H1 (cell line): ENCODE measurements around the gene BCL2. TPM values are rescaled to one million over a fixed set of nuclear protein-coding genes. Genes with fewer than 3 reads are reported as not detected.

ENCODE experiments used
- CTCF ChIA-PET: fragments of 300-600 bp; sonication (Branson Sonifier 250); formaldehyde crosslinking; loops from one replicate; lab custom pipeline; 2021; ENCODE audit not compliant: partially characterized antibody; lab: Charles Lee
- POLR2A ChIA-PET: fragments of 300-600 bp; sonication (Branson Sonifier 250); formaldehyde crosslinking; loops from one replicate; lab custom pipeline; 2021; ENCODE audit warnings: inconsistent platforms; ENCODE audit not compliant: partially characterized antibody; lab: Charles Lee
- DNase-seq, 2 experiments: peaks; one replicate each; pipeline versions ENCODE4 v3.0.0 to v3.0.0-alpha.2; 2010 to 2022; ENCODE audit warnings: low spot score in 2 of 2, low read depth in 1 of 2, mixed read lengths in 1 of 2
- FAIRE-seq: peaks from 2 replicates; lab custom pipeline; 2011; peaks lifted over from hg19 to GRCh38; lab: Jason Lieb, UNC
- H2AFZ ChIP-seq: 2 replicates; pipeline ENCODE4 v1.8.1; 2012; ENCODE audit warnings: low read length, inconsistent platforms
- H2AK5ac ChIP-seq: 2 replicates; pipeline ENCODE4 v1.6.1; 2013; ENCODE audit warnings: low read depth, low read length
- H2BK120ac ChIP-seq: replicated peaks from 2 replicates; pipeline ENCODE3; 2013; ENCODE audit warnings: low read depth, low read length, inconsistent platforms
- H2BK12ac ChIP-seq: 2 replicates; pipeline ENCODE4 v1.6.1; 2013; ENCODE audit warnings: low read depth, low read length
- H2BK15ac ChIP-seq: 2 replicates; pipeline ENCODE4 v1.6.1; 2013; ENCODE audit warnings: low read length
- H2BK20ac ChIP-seq: 2 replicates; pipeline ENCODE4 v1.6.1; 2013; ENCODE audit warnings: low read length
- H2BK5ac ChIP-seq: 2 replicates; pipeline ENCODE4 v1.6.1; 2013; ENCODE audit warnings: low read depth, low read length
- H3K14ac ChIP-seq: 2 replicates; pipeline ENCODE4 v1.6.1; 2013; ENCODE audit warnings: inconsistent platforms; ENCODE audit not compliant: insufficient read length
- H3K18ac ChIP-seq: 2 replicates; pipeline ENCODE4 v1.6.1; 2013; ENCODE audit warnings: low read length; ENCODE audit errors: extremely low read depth
- H3K23ac ChIP-seq: 2 replicates; pipeline ENCODE4 v1.6.1; 2013; ENCODE audit warnings: inconsistent platforms; ENCODE audit not compliant: insufficient read length
- H3K23me2 ChIP-seq: 2 replicates; pipeline ENCODE4 v1.6.1; 2013; ENCODE audit warnings: low read depth, low read length
- H3K27ac ChIP-seq: 2 replicates; pipeline ENCODE4 v1.6.1; 2011; ENCODE audit warnings: low read depth, low read length, inconsistent platforms
- H3K27me3 ChIP-seq, 4 experiments: replicated peaks in 1 of 4; 1 replicate in 1 of 4; 2 replicates in 3 of 4; pipeline versions ENCODE4 v1.6.1 to v1.8.1; 2011 to 2013; ENCODE audit warnings: low read length in 3 of 4, mild to moderate bottlenecking in 3 of 4, inconsistent platforms in 2 of 4, mixed read lengths in 2 of 4, moderate library complexity in 1 of 4; ENCODE audit not compliant: control insufficient read depth in 3 of 4, insufficient read depth in 3 of 4; ENCODE audit errors: extremely low read depth in 1 of 4
- H3K36me3 ChIP-seq, 4 experiments: 2 replicates each; pipeline versions ENCODE4 v1.6.1 to v1.8.1; 2011 to 2013; ENCODE audit warnings: mild to moderate bottlenecking in 4 of 4, low read length in 3 of 4, moderate library complexity in 2 of 4, control low read depth in 1 of 4, inconsistent platforms in 1 of 4; ENCODE audit not compliant: insufficient read depth in 4 of 4, control insufficient read depth in 2 of 4
- H3K4ac ChIP-seq: replicated peaks from 2 replicates; pipeline ENCODE3; 2013; ENCODE audit warnings: low read length, low read depth, mixed read lengths, inconsistent platforms; ENCODE audit not compliant: insufficient read length
- H3K4me1 ChIP-seq, 4 experiments: replicated peaks in 1 of 4; 1 replicate in 1 of 4; 2 replicates in 3 of 4; pipeline versions ENCODE4 v1.6.1 to v1.8.1; 2011 to 2013; ENCODE audit warnings: low read length in 3 of 4, inconsistent platforms in 2 of 4, mixed read lengths in 1 of 4; ENCODE audit not compliant: insufficient read depth in 4 of 4, control insufficient read depth in 3 of 4
- H3K4me2 ChIP-seq, 2 experiments: 2 replicates each; pipeline versions ENCODE4 v1.6.1 to v1.8.1; 2011 to 2013; ENCODE audit warnings: low read depth in 2 of 2, low read length in 2 of 2, control low read depth in 1 of 2, inconsistent platforms in 1 of 2, mild to moderate bottlenecking in 1 of 2; ENCODE audit not compliant: insufficient read depth in 1 of 2
- H3K4me3 ChIP-seq, 4 experiments: fragments of 200-600, 300-600 bp in 1 of 4; sonication (generic), shearing (Covaris generic), sonication (Bioruptor Twin) in 1 of 4; 2 replicates each; pipeline versions ENCODE4 v1.5.1 to v1.8.1; 2011 to 2016; ENCODE audit warnings: low read length in 4 of 4, low read depth in 3 of 4, control low read depth in 2 of 4, inconsistent platforms in 2 of 4, mild to moderate bottlenecking in 2 of 4, mixed read lengths in 1 of 4, moderate library complexity in 1 of 4; ENCODE audit not compliant: insufficient read depth in 2 of 4; ENCODE audit errors: extremely low read depth in 1 of 4
- H3K56ac ChIP-seq: replicated peaks from 2 replicates; pipeline ENCODE3; 2013; ENCODE audit warnings: low read depth, mild to moderate bottlenecking, mixed read lengths, low read length, inconsistent platforms; ENCODE audit not compliant: insufficient read length
- H3K79me1 ChIP-seq: 2 replicates; pipeline ENCODE4 v1.6.1; 2013; ENCODE audit warnings: low read depth, low read length, control low read depth
- H3K79me2 ChIP-seq, 2 experiments: 2 replicates each; pipeline versions ENCODE4 v1.6.1 to v1.8.1; 2012 to 2013; ENCODE audit warnings: low read length in 2 of 2, mild to moderate bottlenecking in 2 of 2, inconsistent platforms in 1 of 2; ENCODE audit not compliant: insufficient read depth in 2 of 2, control insufficient read depth in 1 of 2
- H3K9ac ChIP-seq, 4 experiments: replicated peaks in 1 of 4; 1 replicate in 1 of 4; 2 replicates in 3 of 4; pipeline versions ENCODE4 v1.6.1 to v1.8.1; 2011 to 2013; ENCODE audit warnings: low read depth in 3 of 4, low read length in 3 of 4, control low read depth in 2 of 4, mild to moderate bottlenecking in 2 of 4, moderate library complexity in 2 of 4, inconsistent platforms in 1 of 4; ENCODE audit errors: extremely low read depth in 1 of 4
- H3K9me3 ChIP-seq, 2 experiments: 2 replicates each; pipeline versions ENCODE4 v1.6.1 to v1.8.1; 2012 to 2013; ENCODE audit warnings: mild to moderate bottlenecking in 2 of 2, moderate library complexity in 2 of 2, control low read depth in 1 of 2, inconsistent platforms in 1 of 2, low read depth in 1 of 2, low read length in 1 of 2, mixed read lengths in 1 of 2; ENCODE audit not compliant: insufficient read depth in 2 of 2
- H4K20me1 ChIP-seq, 2 experiments: replicated peaks in 1 of 2; 2 replicates each; pipeline versions ENCODE3 to v1.8.1; 2011 to 2013; ENCODE audit warnings: inconsistent platforms in 2 of 2, low read length in 2 of 2, mild to moderate bottlenecking in 1 of 2; ENCODE audit not compliant: insufficient read depth in 2 of 2, control insufficient read depth in 1 of 2
- H4K5ac ChIP-seq: 2 replicates; pipeline ENCODE4 v1.6.1; 2013; ENCODE audit warnings: low read length, low read depth, mixed read lengths, inconsistent platforms; ENCODE audit not compliant: insufficient read length
- H4K8ac ChIP-seq: 2 replicates; pipeline ENCODE4 v1.8.0; 2013; ENCODE audit warnings: mild to moderate bottlenecking, moderate library complexity, low read length, inconsistent platforms; ENCODE audit not compliant: insufficient read depth; ENCODE audit errors: extremely low read depth
- H4K91ac ChIP-seq: replicated peaks from 2 replicates; pipeline ENCODE3; 2013; ENCODE audit warnings: low read length, mixed read lengths, inconsistent platforms; ENCODE audit not compliant: insufficient read length
- ATF2 ChIP-seq: IDR thresholded peaks from 2 replicates; pipeline ENCODE4 v1.6.1; 2012; ENCODE audit warnings: low read length, inconsistent platforms
- CTBP2 ChIP-seq: IDR thresholded peaks from 2 replicates; pipeline ENCODE4 v1.7.0; 2011; ENCODE audit warnings: borderline replicate concordance, mild to moderate bottlenecking, moderate library complexity, mixed read lengths, low read length; ENCODE audit not compliant: insufficient read depth, insufficient read length
- EZH2 ChIP-seq: fragments of 200-600 bp; sonication (generic); IDR thresholded peaks from 2 replicates; pipeline ENCODE4 v1.7.1; 2012; ENCODE audit warnings: low read depth, mild to moderate bottlenecking, moderate library complexity, low read length, inconsistent platforms; ENCODE audit not compliant: severe bottlenecking
- HDAC2 ChIP-seq, 2 experiments: fragments of 300-600 bp in 1 of 2; sonication (generic) in 1 of 2; IDR thresholded peaks; 2 replicates each; pipeline ENCODE4 v1.6.1; 2011 to 2012; ENCODE audit warnings: low read depth in 2 of 2, low read length in 2 of 2, mild to moderate bottlenecking in 2 of 2, moderate library complexity in 2 of 2, borderline replicate concordance in 1 of 2, inconsistent platforms in 1 of 2
- JUN ChIP-seq: IDR thresholded peaks from 2 replicates; pipeline ENCODE4 v1.6.1; 2011; ENCODE audit warnings: low read depth, mild to moderate bottlenecking, improper control_type of control experiment, low read length
- ZNF274 ChIP-seq: IDR thresholded peaks from 2 replicates; pipeline ENCODE4 v1.7.0; 2012; ENCODE audit warnings: low read length, borderline replicate concordance; ENCODE audit errors: extremely low read depth
- WGBS, 2 experiments: shearing (Covaris generic) in 1 of 2; methylation state at CpG; one replicate each; pipeline versions ENCODE4 v1.1.6 to v1.1.7; 2013 to 2015; ENCODE audit warnings: low lambda C conversion rate in 2 of 2, mixed read lengths in 2 of 2, inconsistent platforms in 1 of 2, low coverage in 1 of 2, missing lambda C conversion rate in 1 of 2; ENCODE audit not compliant: insufficient replicate concordance in 2 of 2, insufficient coverage in 1 of 2, insufficient read length in 1 of 2; ENCODE audit errors: extremely low coverage in 1 of 2, missing lambda C conversion rate in 1 of 2; 5-methylcytosine and 5-hydroxymethylcytosine counted together
- polyA plus RNA-seq, 7 experiments: library from polyadenylated mRNA; depleted of rRNA in 3 of 7; stranded (reverse) in 5 of 7; unstranded in 2 of 7; fragments of >200 nt in 5 of 7; fragments of 200-250 nt in 2 of 7; gene quantifications; 1 replicate in 5 of 7; 2 replicates in 1 of 7; 4 replicates in 1 of 7; pipeline versions ENCODE4 v1.2.1 to v1.2.3, GENCODE V29; 2011 to 2013; ENCODE audit warnings: missing spikeins in 2 of 7, mixed read lengths in 2 of 7
- total RNA-seq: library from RNA; stranded (reverse); fragmentation: NEBNext Ultra II Directional; extraction: Animal tissue kit (Norgen Biotek cat#: 25700); gene quantifications from 2 replicates; pipeline ENCODE4 v1.2.1, GENCODE V29; 2021
- TF ChIP-seq, protein P1 (sequence below), 3 experiments: IDR thresholded peaks; 1 replicate in 2 of 3; 2 replicates in 1 of 3; pipeline versions ENCODE4 v1.5.1 to v1.6.1; 2011; ENCODE audit warnings: low read length in 3 of 3, mild to moderate bottlenecking in 3 of 3, inconsistent platforms in 2 of 3, low read depth in 1 of 3, moderate library complexity in 1 of 3; ENCODE audit not compliant: insufficient read depth in 1 of 3; ENCODE audit errors: control extremely low read depth in 1 of 3
- TF ChIP-seq, protein P2 (sequence below): IDR thresholded peaks from 2 replicates; pipeline ENCODE4 v1.6.1; 2011; ENCODE audit warnings: low read depth, mild to moderate bottlenecking, low read length; ENCODE audit not compliant: insufficient read depth

BCL2 gene
- total and polyA plus RNA-seq, 2 of the 8 experiments (the other 6 are each of a cell fraction or from before 2014, with no cell fraction given) = 0.59 to 4.5 TPM

GRCh38 chr18:63109802-63110201, 209.8 kb downstream of the BCL2 start:
- no peak overlapping the region for H2AK5ac ChIP-seq
- no peak overlapping the region for H4K91ac ChIP-seq
- CTCF ChIA-PET = interaction anchor here (1.6 to 1.7 kb wide), 2 partner anchors 84 to 87 kb away, joined by 5 read pairs; no protein-coding TSS in a partner anchor
- FAIRE-seq = no peak
- H3K23ac ChIP-seq = no peak overlapping the region
- no peak overlapping the region for H2BK20ac ChIP-seq
- no peaks in the 10 kb centered on the region for H3K27me3 ChIP-seq
- H2BK12ac ChIP-seq = no peak overlapping the region
- no peak overlapping the region for H2AFZ ChIP-seq
- H3K18ac ChIP-seq = no peak overlapping the region
- no peaks in the 10 kb centered on the region for H3K79me1 ChIP-seq
- H3K4me1 ChIP-seq = peaks cover 0 to 3% (median 0%) of the 10 kb centered on the region in 4 experiments; a peak in 1 of 7 replicates
- no peaks in the 10 kb centered on the region for H3K23me2 ChIP-seq
- H4K20me1 ChIP-seq = no peaks in the 10 kb centered on the region
- no peak overlapping the region for H2BK120ac ChIP-seq
- no peak overlapping the region for H2BK15ac ChIP-seq
- H3K9me3 ChIP-seq = no peaks in the 10 kb centered on the region
- H3K4me2 ChIP-seq = no peak overlapping the region
- H3K56ac ChIP-seq = no peak overlapping the region
- no peak overlapping the region for H4K5ac ChIP-seq
- H4K8ac ChIP-seq = no peak overlapping the region
- H3K36me3 ChIP-seq = no peaks in the 10 kb centered on the region
- H3K14ac ChIP-seq = no peak overlapping the region
- H3K4me3 ChIP-seq = no peak overlapping the region
- H3K9ac ChIP-seq = no peak overlapping the region
- no peak overlapping the region for H3K27ac ChIP-seq
- WGBS, 2 experiments = 85% methylated on average over 4 of the region's 4 CpGs; no CpG with 5 or more reads in 1 of the 2 experiments
- H2BK5ac ChIP-seq = no peak overlapping the region
- no peak overlapping the region for H3K4ac ChIP-seq
- H3K79me2 ChIP-seq = no peaks in the 10 kb centered on the region
- DNase-seq = no peak
- POLR2A ChIA-PET = no interaction called here
- TF ChIP-seq, protein P1, sequence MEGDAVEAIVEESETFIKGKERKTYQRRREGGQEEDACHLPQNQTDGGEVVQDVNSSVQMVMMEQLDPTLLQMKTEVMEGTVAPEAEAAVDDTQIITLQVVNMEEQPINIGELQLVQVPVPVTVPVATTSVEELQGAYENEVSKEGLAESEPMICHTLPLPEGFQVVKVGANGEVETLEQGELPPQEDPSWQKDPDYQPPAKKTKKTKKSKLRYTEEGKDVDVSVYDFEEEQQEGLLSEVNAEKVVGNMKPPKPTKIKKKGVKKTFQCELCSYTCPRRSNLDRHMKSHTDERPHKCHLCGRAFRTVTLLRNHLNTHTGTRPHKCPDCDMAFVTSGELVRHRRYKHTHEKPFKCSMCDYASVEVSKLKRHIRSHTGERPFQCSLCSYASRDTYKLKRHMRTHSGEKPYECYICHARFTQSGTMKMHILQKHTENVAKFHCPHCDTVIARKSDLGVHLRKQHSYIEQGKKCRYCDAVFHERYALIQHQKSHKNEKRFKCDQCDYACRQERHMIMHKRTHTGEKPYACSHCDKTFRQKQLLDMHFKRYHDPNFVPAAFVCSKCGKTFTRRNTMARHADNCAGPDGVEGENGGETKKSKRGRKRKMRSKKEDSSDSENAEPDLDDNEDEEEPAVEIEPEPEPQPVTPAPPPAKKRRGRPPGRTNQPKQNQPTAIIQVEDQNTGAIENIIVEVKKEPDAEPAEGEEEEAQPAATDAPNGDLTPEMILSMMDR (IDR thresholded peaks at IDR 0.05; ENCODE audit: control extremely low read depth in 1 of 3, insufficient read depth in 1 of 3, low read depth in 1 of 3, low read length in 3 of 3) = no peak
- TF ChIP-seq HDAC2 (IDR thresholded peaks at IDR 0.05; ENCODE audit: borderline replicate concordance in 1 of 2, low read depth in 2 of 2, low read length in 2 of 2) (no peak), CTBP2 (no peak), ZNF274 (no peak), JUN (no peak), EZH2 (no peak), ATF2 (no peak)
- TF ChIP-seq, protein P2, sequence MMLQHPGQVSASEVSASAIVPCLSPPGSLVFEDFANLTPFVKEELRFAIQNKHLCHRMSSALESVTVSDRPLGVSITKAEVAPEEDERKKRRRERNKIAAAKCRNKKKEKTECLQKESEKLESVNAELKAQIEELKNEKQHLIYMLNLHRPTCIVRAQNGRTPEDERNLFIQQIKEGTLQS = no peak
